ENCODE data around the gene HOXA9. TPM values are rescaled to one million over a fixed set of nuclear protein-coding genes. Genes with fewer than 3 reads are reported as not detected.

HOXA9 gene
- total and polyA plus RNA-seq, 2 of the 8 experiments (the other 6 are each of a cell fraction or from before 2014, with no cell fraction given) = not detected

DNA sequence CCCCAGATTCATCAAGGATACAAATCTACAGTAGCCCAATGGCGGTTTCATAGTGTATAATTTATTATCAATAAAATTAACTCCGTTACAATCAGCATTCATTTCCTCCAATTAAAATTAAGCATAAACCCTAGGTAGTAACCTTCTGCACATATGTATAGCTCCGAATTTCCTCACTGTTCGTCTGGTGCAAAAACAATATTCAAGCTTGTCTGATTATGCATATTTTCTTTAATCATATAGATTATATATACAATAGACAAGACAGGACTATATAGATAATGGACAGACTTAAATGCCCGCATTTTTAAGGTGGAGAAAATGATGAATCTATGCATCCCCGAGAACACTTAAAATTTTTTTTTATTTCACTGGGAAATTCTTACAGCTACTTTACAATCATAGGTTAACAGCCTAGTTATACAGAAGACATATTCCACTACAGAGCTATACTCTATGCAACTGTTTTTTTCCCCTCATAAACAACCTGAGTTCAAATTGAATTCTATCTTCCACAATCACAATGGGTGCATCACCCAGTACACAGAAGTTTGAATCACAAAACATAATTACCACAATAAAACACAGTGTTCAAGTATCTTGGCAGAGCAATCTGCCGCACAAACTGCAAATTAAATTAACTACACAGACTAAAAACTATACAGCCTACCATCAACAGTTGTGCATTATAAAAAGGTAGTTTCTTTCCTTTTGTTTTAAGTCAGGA lies 2.6 kb downstream of the HOXA9 start:
- H3K27ac ChIP-seq (ENCODE audit: low read depth, low read length) = no peak overlapping the region
- no peak overlapping the region for H3K14ac ChIP-seq (ENCODE audit: insufficient read length)
- no peak overlapping the region for H2BK15ac ChIP-seq (ENCODE audit: low read length)
- no peak overlapping the region for H3K4me2 ChIP-seq (ENCODE audit: insufficient read depth in 1 of 2, low read depth in 2 of 2, low read length in 2 of 2)
- H2AK5ac ChIP-seq (ENCODE audit: low read depth, low read length) = no peak overlapping the region
- peaks cover 0 to 6% of the 10 kb centered on the region in 2 experiments; a peak in 1 of 4 replicates for H3K9me3 ChIP-seq (ENCODE audit: insufficient read depth in 2 of 2, low read depth in 1 of 2, low read length in 1 of 2)
- H3K4me3 ChIP-seq (ENCODE audit: extremely low read depth in 1 of 4, insufficient read depth in 2 of 4, low read depth in 3 of 4, low read length in 4 of 4) = no peak overlapping the region
- no peak overlapping the region for H2AFZ ChIP-seq (ENCODE audit: low read length)
- ChIA-PET POLR2A (ENCODE audit: partially characterized antibody) (no interaction called here), CTCF (ENCODE audit: partially characterized antibody) (interaction anchor here (0.8 to 4.4 kb wide), 14 partner anchors 10 to 793 kb away, joined by 3 to 80 read pairs (median 6); partner anchors contain the start of genes HOXA3, HOXA5 and HOXA6)
- H3K79me2 ChIP-seq (ENCODE audit: control insufficient read depth in 1 of 2, insufficient read depth in 2 of 2, low read length in 2 of 2) = no peaks in the 10 kb centered on the region
- no peak overlapping the region for H4K8ac ChIP-seq (ENCODE audit: extremely low read depth, insufficient read depth, low read length)
- WGBS, 2 experiments (ENCODE audit: extremely low coverage in 1 of 2, insufficient coverage in 1 of 2, insufficient read length in 1 of 2, insufficient replicate concordance in 2 of 2, low coverage in 1 of 2, low lambda C conversion rate in 2 of 2, missing lambda C conversion rate in 1 of 2) = 66% methylated on average over 7 of the region's 7 CpGs; no CpG with 5 or more reads in 1 of the 2 experiments
- no peak overlapping the region for H2BK20ac ChIP-seq (ENCODE audit: low read length)
- no peak overlapping the region for H3K18ac ChIP-seq (ENCODE audit: extremely low read depth, low read length)
- H2BK5ac ChIP-seq (ENCODE audit: low read depth, low read length) = no peak overlapping the region
- H4K5ac ChIP-seq (ENCODE audit: insufficient read length, low read depth, low read length) = no peak overlapping the region
- H3K4me1 ChIP-seq (replicated peaks in 1 of 4; ENCODE audit: control insufficient read depth in 3 of 4, insufficient read depth in 4 of 4, low read length in 3 of 4) = no peaks in the 10 kb centered on the region; a peak in 4 of 7 replicates
- TF ChIP-seq YY1 (IDR thresholded peaks at IDR 0.05; ENCODE audit: low read depth, low read length) = no peak
- TF ChIP-seq, protein P1, sequence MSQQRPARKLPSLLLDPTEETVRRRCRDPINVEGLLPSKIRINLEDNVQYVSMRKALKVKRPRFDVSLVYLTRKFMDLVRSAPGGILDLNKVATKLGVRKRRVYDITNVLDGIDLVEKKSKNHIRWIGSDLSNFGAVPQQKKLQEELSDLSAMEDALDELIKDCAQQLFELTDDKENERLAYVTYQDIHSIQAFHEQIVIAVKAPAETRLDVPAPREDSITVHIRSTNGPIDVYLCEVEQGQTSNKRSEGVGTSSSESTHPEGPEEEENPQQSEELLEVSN (IDR thresholded peaks at IDR 0.05) = no peak
- no peak for TF ChIP-seq SRF (IDR thresholded peaks at IDR 0.05; ENCODE audit: low read depth, low read length)
- TF ChIP-seq ASH2L (IDR thresholded peaks at IDR 0.05; ENCODE audit: low read length) = no peak
- TF ChIP-seq BRCA1 (IDR thresholded peaks at IDR 0.05; ENCODE audit: low read depth, low read length) = no peak
- no peak overlapping the region for H3K9ac ChIP-seq (replicated peaks in 1 of 4; ENCODE audit: extremely low read depth in 1 of 4, low read depth in 3 of 4, low read length in 3 of 4)
- H3K27me3 ChIP-seq (replicated peaks in 1 of 4; ENCODE audit: control insufficient read depth in 3 of 4, extremely low read depth in 1 of 4, insufficient read depth in 3 of 4, low read length in 3 of 4) = peaks cover 98 to 100% (median 99%) of the 10 kb centered on the region in 4 experiments
- no peak overlapping the region for H2BK120ac ChIP-seq (replicated peaks; ENCODE audit: low read depth, low read length)
- H3K4ac ChIP-seq (replicated peaks; ENCODE audit: insufficient read length, low read depth, low read length) = no peak overlapping the region
- no peak overlapping the region for H4K91ac ChIP-seq (replicated peaks; ENCODE audit: insufficient read length, low read length)
- no peak for DNase-seq (ENCODE audit: low read depth in 1 of 2, low spot score in 2 of 2)
- H3K23me2 ChIP-seq (ENCODE audit: low read depth, low read length) = no peaks in the 10 kb centered on the region
- H2BK12ac ChIP-seq (ENCODE audit: low read depth, low read length) = no peak overlapping the region
- H3K56ac ChIP-seq (replicated peaks; ENCODE audit: insufficient read length, low read depth, low read length) = no peak overlapping the region
- H3K23ac ChIP-seq (ENCODE audit: insufficient read length) = no peak overlapping the region
- FAIRE-seq = no peak
- no peaks in the 10 kb centered on the region for H3K79me1 ChIP-seq (ENCODE audit: low read depth, low read length)
- peaks cover 16 to 24% of the 10 kb centered on the region in 2 experiments for H4K20me1 ChIP-seq (replicated peaks in 1 of 2; ENCODE audit: control insufficient read depth in 1 of 2, insufficient read depth in 2 of 2, low read length in 2 of 2)
- H3K36me3 ChIP-seq (ENCODE audit: control insufficient read depth in 2 of 4, insufficient read depth in 4 of 4, low read length in 3 of 4) = peaks cover 0 to 21% (median 0%) of the 10 kb centered on the region in 4 experiments; a peak in 1 of 8 replicates

Measured in H1 (cell line).